ENCODE results near the gene DYNC2H1. TPM values are rescaled to one million over a fixed set of nuclear protein-coding genes. Genes with fewer than 3 reads are reported as not detected.

The DYNC2H1 gene
- total RNA-seq, 2 experiments from 2014 or later, result 2.8 to 3.2 TPM

DNA sequence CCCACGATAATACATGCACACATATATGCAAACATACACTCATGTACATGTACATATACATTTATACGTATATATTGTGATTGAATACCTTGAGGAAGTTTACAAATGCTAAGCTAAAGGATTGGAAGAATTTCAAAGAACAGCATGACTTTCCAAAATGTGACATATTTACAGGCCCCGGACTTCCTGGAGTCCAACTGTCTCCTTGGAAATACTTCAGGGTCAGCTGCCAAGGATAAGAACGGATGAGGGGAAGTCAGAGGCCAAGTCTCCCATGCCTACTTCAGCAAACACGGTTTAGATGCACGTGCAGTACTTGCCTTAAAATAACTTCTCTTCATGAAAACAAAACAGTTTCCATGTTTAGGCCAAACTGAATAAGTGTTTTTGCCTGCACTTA lies 213.6 kb downstream of the DYNC2H1 start:
- Mint-ChIP-seq H3K4me1 (ENCODE audit: low read depth) (peaks cover 5% of the 10 kb centered on the region), H3K27ac (no peak overlapping the region), H3K27me3 (no peaks in the 10 kb centered on the region), H3K36me3 (ENCODE audit: low read depth) (peaks cover 4% of the 10 kb centered on the region), H3K9me3 (no peaks in the 10 kb centered on the region), H3K4me3 (no peak overlapping the region)
- ATAC-seq (ENCODE audit: poor library complexity), result no peak
- no peaks in the 10 kb centered on the region for H3K36me3 ChIP-seq (ENCODE audit: insufficient read depth, low read length)
- ChIA-PET POLR2A (no interaction called here), CTCF (no interaction called here)
- TF ChIP-seq, protein P1, sequence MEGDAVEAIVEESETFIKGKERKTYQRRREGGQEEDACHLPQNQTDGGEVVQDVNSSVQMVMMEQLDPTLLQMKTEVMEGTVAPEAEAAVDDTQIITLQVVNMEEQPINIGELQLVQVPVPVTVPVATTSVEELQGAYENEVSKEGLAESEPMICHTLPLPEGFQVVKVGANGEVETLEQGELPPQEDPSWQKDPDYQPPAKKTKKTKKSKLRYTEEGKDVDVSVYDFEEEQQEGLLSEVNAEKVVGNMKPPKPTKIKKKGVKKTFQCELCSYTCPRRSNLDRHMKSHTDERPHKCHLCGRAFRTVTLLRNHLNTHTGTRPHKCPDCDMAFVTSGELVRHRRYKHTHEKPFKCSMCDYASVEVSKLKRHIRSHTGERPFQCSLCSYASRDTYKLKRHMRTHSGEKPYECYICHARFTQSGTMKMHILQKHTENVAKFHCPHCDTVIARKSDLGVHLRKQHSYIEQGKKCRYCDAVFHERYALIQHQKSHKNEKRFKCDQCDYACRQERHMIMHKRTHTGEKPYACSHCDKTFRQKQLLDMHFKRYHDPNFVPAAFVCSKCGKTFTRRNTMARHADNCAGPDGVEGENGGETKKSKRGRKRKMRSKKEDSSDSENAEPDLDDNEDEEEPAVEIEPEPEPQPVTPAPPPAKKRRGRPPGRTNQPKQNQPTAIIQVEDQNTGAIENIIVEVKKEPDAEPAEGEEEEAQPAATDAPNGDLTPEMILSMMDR (IDR thresholded peaks at IDR 0.05), result no peak
- H3K4me1 ChIP-seq (ENCODE audit: insufficient read depth, low read length), result peaks cover 8% of the 10 kb centered on the region
- no peak for DNase-seq
- intact Hi-C loops (cut with DNase I, micrococcal nuclease), result no loop called here
- H3K4me3 ChIP-seq (ENCODE audit: low read length), result no peak overlapping the region
- no peaks in the 10 kb centered on the region for H3K27me3 ChIP-seq (ENCODE audit: control insufficient read depth in 1 of 2, insufficient read depth in 2 of 2, low read length in 2 of 2)
- no peak overlapping the region for H3K27ac ChIP-seq (ENCODE audit: low read depth in 1 of 2, low read length in 2 of 2)
- peaks cover 0 to 4% of the 10 kb centered on the region in 2 experiments for H3K9me3 ChIP-seq (ENCODE audit: control insufficient read depth in 1 of 2, insufficient read depth in 1 of 2, low read length in 2 of 2)

DNA sequence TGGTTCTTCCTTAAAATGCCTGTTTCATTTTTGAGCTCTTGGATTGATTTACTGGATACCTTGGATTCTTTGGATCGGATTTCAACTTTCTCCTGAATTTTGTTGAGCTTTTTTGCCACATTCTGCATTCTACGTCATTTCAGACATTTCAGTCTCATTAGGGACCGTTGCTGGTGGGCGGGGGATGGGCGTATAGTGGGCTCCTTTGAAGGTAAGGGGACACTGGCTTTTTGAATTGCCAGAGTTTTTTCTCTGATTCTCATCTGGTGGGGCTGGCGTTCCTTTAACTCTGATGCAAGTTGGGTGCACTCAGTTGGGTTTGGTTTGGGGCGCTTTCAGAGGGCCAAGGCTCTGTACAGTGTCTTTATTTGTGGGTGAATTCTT lies 216.5 kb downstream of the DYNC2H1 start:
- ATAC-seq (ENCODE audit: poor library complexity), result no peak
- Histone ChIP-seq H3K4me3 (ENCODE audit: low read length) (no peak overlapping the region), H3K36me3 (ENCODE audit: insufficient read depth, low read length) (no peaks in the 10 kb centered on the region), H3K27me3 (ENCODE audit: control insufficient read depth in 1 of 2, insufficient read depth in 2 of 2, low read length in 2 of 2) (no peaks in the 10 kb centered on the region), H3K9me3 (ENCODE audit: control insufficient read depth in 1 of 2, insufficient read depth in 1 of 2, low read length in 2 of 2) (peaks cover 0 to 4% of the 10 kb centered on the region in 2 experiments), H3K4me1 (ENCODE audit: insufficient read depth, low read length) (peaks cover 8% of the 10 kb centered on the region), H3K27ac (ENCODE audit: low read depth in 1 of 2, low read length in 2 of 2) (no peak overlapping the region)
- intact Hi-C loops (cut with DNase I, micrococcal nuclease), result loop anchor here in 1 of 2 experiments (5.0 kb wide), 1 partner anchor 277 kb away; no protein-coding TSS in a partner anchor
- Mint-ChIP-seq H3K27me3 (no peaks in the 10 kb centered on the region), H3K4me3 (no peak overlapping the region), H3K36me3 (ENCODE audit: low read depth) (peaks cover 4% of the 10 kb centered on the region), H3K4me1 (ENCODE audit: low read depth) (peaks cover 5% of the 10 kb centered on the region), H3K27ac (no peak overlapping the region), H3K9me3 (no peaks in the 10 kb centered on the region)
- peak in 1 of 14 experiments; percentile 1 for DNase-seq
- TF ChIP-seq, protein P1 (IDR thresholded peaks at IDR 0.05), result no peak
- POLR2A ChIA-PET, result no interaction called here
- CTCF ChIA-PET, result no interaction called here

DNA sequence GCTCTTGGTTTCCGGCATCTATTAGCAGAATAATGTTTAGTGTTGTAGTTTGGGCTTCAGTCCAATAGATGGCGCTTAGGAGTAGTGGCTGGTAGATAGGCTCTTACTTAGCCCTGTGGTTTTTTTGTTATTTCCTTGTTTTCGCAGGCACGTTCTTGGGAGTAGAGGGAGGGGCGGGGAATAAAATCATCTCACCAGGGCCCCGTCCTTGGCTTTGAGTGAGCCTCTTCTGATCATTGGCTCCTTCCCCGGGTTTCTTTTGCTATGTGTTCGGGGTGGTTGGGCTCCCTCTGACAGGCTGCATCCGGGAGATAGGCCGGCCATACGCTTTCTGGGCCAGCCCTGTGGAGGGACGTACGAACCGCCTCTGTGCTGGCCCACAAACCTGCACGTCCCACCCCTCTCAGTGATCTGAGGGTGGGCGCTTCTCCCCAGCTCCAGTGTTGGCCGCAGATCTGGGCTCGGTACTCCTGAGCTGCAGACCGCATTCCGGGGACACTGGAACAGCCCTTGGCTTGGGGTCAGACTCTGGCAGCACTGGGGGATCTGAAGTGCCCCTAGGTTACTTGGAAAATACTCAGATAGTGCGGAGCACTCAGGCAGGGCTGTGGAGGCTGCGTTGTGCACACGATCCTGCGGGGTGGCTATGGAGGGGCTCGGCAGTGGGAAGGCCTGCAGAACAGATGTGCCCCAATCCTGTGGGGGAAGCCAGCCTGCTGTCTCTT lies 217.0 kb downstream of the DYNC2H1 start:
- Mint-ChIP-seq H3K4me3 (no peak overlapping the region), H3K27ac (no peak overlapping the region), H3K27me3 (no peaks in the 10 kb centered on the region), H3K4me1 (ENCODE audit: low read depth) (peaks cover 5% of the 10 kb centered on the region), H3K9me3 (no peaks in the 10 kb centered on the region), H3K36me3 (ENCODE audit: low read depth) (peaks cover 4% of the 10 kb centered on the region)
- ATAC-seq (ENCODE audit: poor library complexity) (peak; percentile 51), DNase-seq (peak in 4 of 14 experiments; percentile 17 to 68 (median 65))
- no peak overlapping the region for H3K4me3 ChIP-seq (ENCODE audit: low read length)
- H3K9me3 ChIP-seq (ENCODE audit: control insufficient read depth in 1 of 2, insufficient read depth in 1 of 2, low read length in 2 of 2), result peaks cover 0 to 4% of the 10 kb centered on the region in 2 experiments
- H3K27me3 ChIP-seq (ENCODE audit: control insufficient read depth in 1 of 2, insufficient read depth in 2 of 2, low read length in 2 of 2), result no peaks in the 10 kb centered on the region
- ChIA-PET CTCF (interaction anchor here (1.2 kb wide), 1 partner anchor 11 kb away, joined by 3 read pairs; no protein-coding TSS in a partner anchor), POLR2A (no interaction called here)
- H3K27ac ChIP-seq (ENCODE audit: low read depth in 1 of 2, low read length in 2 of 2), result no peak overlapping the region
- H3K4me1 ChIP-seq (ENCODE audit: insufficient read depth, low read length), result peaks cover 8% of the 10 kb centered on the region
- TF ChIP-seq, protein P1 (IDR thresholded peaks at IDR 0.05), result peak; percentile 30
- no peaks in the 10 kb centered on the region for H3K36me3 ChIP-seq (ENCODE audit: insufficient read depth, low read length)
- intact Hi-C loops (cut with DNase I, micrococcal nuclease), result loop anchor here in 1 of 2 experiments (5.0 kb wide), 1 partner anchor 276 kb away; no protein-coding TSS in a partner anchor

Data from CD4-positive, alpha-beta T cell (primary cell).